Astrocyte (in vitro differentiated cells and primary cell): ENCODE data around the gene CCL15.

ENCODE experiments used
- CTCF ChIP-seq: IDR thresholded peaks from 2 replicates; pipeline ENCODE4 v1.5.1; 2011; ENCODE audit warnings: low read depth, mild to moderate bottlenecking, inconsistent platforms, low read length, moderate library complexity; ENCODE audit not compliant: insufficient read depth
- EZH2 ChIP-seq: IDR thresholded peaks from 2 replicates; pipeline ENCODE4 v1.6.1; 2012; ENCODE audit warnings: mild to moderate bottlenecking, low read length, inconsistent platforms; ENCODE audit not compliant: insufficient read depth

GRCh38 chr17:35998018-35998545 lies 3.3 kb downstream of the CCL15 start:
- TF ChIP-seq EZH2: no peak
- no peak for TF ChIP-seq CTCF
